Suppressor macrophage treated with lipopolysaccharide for 4 hours (primary cell): ENCODE results near the gene METTL16.
"Not testable (repeated sequence)": the region's sequence is repeated elsewhere in the genome, so short reads cannot be mapped to it uniquely, and the experiment has no call there.

Experiments used
- DNase-seq: peaks from one replicate; pipeline ENCODE4 v3.0.0-alpha.2; 2020

METTL16 gene

GRCh38 chr17:2449486-2449885 is 62.2 kb downstream of the METTL16 start:
- DNase-seq, result no peak

GRCh38 chr17:2447479-2447878 is 64.2 kb downstream of the METTL16 start:
- not testable (repeated sequence) for DNase-seq

DNA sequence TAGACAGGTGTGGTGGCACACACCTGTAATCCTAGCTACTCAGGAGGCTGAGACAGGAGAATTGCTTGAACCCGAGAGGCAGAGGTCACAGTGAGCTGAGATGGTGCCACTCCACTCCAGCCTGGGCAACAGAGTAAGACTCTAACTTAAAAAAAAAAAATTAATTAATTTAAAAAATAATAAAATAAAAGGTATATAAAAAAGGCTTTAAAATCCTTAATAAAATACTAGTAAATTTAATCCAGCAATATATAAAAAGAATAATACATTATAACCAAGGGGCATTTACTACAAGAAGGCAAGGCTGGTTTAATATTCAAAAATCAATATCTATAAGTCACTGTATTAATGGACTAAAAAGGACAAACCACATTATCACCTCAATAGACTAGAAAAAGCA is 66.0 kb downstream of the METTL16 start:
- DNase-seq, result no peak

DNA sequence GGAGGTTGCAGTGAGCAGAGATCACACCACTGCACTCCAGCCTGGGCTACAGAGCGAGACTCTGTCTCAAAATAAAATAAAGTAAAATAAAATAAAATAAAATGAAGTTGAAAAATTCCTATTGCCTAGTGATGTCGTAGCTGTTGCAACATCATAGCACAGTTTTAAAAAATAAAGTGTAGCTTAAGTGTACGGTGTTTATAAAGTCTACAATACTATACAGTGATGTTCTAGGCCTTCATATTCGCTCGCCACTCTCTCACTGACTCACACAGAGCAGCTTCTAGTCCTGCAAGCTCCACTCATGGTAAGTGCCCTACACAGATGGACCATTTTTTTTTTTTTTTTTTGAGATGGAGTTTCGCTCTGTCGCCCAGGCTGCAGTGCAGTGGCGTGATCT is 67.3 kb downstream of the METTL16 start:
- DNase-seq, result no peak

DNA sequence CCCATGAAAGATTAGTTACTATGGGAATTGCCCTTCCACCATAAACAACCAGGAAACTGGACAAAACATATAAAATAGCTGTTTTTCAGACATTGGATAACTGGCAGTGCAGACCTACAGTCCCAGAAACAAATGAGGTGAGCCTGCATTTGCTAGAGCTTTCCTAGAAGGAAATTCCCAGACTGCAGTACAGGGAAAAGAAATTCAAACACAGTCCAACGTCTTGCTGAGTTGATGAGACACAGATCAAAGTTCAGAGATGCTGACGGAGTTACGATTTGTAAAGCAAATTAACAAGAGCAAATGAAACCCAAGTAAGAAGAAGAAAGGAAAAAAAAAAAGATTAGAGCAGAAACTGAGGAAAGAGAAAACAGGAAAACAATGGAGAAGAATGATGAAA is 69.5 kb downstream of the METTL16 start:
- no peak for DNase-seq

DNA sequence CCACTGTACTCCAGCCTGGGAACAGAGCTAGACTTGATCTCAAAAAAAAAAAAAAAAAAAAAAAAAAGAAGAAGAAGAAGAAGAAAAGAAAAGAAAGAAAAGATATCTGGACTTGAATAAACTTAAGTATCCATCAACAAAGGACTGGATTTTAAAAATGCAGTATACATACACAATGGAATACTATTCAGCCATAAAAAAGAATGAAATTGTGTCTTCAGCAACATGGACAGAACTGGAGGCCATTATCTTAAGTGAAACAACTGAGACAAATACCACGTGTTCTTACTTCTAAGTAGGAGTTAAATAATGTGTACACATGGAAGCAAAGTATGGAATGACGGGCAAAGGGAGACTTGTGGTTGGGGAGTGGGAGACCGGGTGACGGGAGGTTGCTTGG is 70.8 kb downstream of the METTL16 start:
- no peak for DNase-seq

DNA sequence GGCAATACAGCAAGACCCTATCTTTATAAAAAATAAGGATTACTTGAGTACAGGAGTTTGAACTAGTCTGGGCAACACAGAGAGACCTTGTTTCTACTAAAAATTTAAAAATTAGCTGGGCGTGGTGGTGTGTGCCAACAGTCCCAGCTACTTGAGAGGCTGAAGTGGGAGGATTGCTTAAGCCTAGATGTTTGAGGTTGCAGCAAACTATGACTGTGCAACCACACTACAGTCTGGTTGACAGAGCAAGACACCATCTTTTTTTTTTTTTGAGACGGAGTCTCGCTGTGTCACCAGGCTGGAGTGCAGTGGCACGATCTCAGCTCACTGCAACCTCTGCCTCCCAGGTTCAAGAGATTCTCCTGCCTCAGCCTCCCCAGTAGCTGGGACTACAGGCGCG is 71.7 kb downstream of the METTL16 start:
- peak; percentile 93 for DNase-seq

GRCh38 chr17:2438823-2439222 is 72.9 kb downstream of the METTL16 start:
- peak; percentile 92 for DNase-seq

- no peak for DNase-seq
Observed at GRCh38 chr17:2436316-2436905, 75.3 kb downstream of the METTL16 start.

- no peak for DNase-seq
Observed at GRCh38 chr17:2435862-2436261, 75.8 kb downstream of the METTL16 start.

DNA sequence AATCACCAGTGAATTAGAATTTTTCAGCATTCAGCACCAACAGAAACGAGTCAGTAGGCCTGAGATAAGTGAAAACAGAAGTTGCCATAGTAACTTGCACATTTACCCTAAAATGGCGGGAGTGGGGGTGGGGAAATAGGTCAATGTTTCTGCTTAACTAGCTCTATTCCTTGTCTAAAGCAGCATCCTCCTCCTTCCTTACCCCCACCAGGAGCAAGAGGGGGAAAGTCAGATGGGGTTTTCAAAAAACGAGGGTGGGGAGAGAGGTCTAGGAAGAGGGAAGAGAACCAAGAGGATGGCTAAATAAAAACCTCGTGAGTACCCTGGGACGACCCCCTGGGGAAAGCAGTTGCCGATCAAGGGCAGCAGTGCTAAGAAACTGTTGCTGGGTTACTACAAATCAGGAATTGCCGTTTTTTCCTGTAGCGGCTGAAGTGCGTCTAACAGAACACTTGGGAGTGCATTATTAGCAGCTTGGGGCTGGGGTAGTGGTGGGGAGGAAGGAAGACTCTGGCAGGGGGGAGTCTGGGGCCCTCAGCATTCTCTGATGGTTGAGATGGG is 76.4 kb downstream of the METTL16 start:
- no peak for DNase-seq

GRCh38 chr17:2433696-2434095 is 78.0 kb downstream of the METTL16 start:
- peak; percentile 39 for DNase-seq

DNA sequence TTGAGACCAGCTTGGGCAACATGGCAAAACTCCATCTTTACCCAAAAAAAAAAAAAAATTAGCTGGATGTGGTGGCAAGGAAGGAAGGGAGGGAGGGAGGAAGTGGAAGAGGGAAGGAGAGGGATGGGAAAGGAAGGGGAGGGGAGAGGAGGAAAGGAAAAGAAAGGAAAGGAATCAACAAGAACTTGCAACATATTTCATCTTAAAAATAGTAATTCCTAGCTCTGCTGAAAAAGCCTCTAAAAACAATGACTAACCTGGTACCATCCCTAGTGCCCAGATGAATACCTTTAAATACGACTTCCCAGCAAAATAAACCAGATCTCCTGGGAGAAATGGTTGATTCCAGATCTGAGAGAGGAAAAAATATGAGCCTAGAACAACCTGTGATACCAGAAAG is 83.8 kb downstream of the METTL16 start:
- DNase-seq, result no peak

DNA sequence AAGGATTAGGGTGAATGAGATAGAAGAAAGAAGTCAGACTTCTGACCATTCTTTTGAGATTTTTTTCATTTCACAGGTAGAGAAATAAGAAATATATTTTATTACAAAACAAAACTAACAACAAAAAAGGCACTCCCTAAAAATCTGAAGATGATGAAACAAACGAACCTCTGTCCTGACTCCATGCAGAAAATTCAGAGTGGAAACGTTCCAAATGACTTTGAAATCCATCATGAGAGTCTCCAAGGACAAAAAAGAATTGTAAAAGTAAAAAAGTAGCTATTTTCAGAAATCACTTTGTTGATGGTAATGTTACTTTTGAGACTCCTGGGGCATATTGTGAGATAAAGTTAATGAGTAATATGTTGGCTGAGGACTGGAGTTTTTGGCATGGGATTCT is 84.5 kb downstream of the METTL16 start:
- no peak for DNase-seq

- no peak for DNase-seq
Observed at GRCh38 chr17:2423271-2423670, 88.4 kb downstream of the METTL16 start.

- DNase-seq, result no peak
Observed at GRCh38 chr17:2421315-2422147, 90.2 kb downstream of the METTL16 start.

DNA sequence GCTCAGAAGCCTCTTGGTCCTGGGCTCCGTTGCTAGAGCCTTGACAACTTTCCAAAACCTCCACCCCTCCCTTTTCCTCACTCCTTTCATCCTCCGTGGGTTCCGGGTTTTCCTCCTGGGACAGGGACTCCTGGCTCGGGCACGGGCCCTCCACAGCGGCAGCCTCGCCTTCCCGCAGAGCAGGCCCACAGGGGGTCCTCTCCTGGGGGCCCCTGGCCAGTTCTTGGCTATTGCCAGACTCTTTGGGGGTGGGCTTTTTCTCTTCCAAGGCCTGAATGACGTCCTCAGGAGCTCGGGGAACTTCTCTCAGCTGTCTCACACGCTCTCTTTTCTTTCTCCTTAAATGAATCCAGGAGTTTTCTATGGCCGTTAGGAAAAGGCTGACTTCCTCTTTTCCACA is 91.5 kb downstream of the METTL16 start:
- DNase-seq, result no peak

- no peak for DNase-seq
Observed at GRCh38 chr17:2419486-2419885, 92.2 kb downstream of the METTL16 start.

DNA sequence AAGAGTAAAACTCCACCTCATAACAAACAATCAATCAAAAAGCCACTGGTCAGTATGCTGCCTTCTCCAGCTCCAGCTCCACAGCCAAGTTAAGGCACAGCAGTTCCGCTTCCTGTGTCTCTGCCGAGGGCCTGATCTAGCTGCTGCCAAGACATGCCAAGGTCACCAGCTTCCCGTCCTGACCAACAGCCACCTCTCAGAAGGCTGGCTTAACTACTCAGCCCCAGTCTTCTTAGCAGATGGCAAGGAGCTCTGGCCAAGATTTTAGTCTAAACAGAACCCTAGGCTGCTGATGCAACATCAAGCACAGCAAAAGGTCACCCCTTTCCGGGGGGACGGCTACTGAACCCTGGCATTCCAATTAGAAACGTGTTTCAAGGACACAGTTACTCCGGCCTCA is 93.1 kb downstream of the METTL16 start:
- no peak for DNase-seq

DNA sequence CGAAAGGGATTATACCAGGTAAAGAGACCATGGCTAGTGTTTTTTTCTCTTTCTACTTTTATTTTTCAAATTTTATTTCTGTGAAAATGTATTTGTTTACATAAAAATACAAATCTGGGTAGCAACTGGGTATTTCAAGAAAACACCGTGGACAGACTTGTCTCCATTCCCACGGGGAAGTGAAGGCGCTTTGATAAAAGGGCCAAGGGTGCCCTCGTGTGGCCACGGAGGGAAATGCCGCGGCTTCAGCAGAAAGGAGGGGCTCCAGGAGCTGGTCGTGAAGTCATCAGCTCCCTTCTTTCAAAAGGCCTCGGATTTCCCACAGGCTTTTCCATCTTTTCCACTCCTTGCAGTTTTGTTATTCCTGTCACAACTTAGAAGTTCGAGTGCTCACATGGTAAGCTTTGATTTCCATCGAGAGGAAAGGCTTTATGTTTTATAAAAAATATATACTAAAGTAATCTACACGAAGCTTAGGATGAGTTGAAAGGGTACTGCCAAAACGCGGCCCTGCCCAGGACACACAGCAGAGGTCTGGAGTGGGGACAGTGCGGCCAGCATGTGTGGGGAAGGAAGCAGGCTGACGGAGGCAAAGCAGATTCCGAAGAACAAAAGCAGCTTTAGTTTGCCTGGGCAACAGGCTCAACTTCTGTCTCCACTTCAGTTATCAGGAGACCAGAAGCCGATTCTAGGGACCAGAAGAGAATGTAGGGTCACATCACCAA is 95.5 kb downstream of the METTL16 start:
- DNase-seq, result peak; percentile 93

DNA sequence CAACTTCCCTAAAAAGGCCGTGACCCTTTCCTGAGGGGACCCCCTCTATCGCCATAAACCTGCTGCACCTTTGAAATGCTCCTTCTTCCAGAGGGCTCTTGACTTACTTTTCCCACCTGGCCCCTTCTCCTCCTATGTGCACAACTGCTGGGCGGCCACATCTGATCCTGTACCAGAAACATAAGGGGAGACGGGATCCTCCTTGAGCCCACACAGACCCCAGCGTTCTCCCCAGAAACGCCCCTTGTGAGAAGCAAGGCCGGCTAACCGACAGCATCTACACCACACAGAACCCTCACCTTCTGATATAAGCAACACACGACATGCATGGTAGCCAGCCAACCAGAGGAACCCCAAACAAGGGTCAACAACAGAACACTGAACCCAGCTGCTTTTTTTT is 96.6 kb downstream of the METTL16 start:
- DNase-seq, result no peak

DNA sequence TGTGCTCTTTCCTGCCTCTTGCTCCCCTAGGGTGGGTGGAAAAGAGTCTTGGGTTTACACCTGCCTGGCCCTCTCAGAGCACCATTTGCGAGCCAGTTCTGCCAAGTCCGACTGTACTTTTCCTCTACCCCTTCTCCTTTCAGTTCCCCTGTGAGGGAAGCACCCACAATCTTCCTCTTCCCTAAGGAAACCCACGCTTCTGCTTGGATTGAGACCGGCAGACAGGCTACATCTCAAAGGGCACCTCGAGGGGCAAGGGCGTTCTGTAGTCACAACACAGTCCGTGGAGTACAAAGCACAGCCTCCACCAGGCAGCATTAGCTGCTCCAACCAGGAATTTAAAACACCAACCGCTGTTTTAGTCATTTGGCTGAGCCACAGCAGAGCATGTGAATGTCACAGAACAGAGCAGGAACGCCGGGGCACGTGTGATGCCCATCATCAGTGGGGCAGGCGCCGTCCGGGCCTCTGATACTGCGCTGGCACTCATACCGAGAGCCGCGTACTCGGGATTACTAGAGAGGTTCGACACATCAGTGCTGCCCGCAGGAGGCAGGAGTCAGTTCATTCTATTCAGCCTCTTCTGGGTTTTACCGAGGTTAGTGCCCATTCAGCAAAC is 97.1 kb downstream of the METTL16 start:
- DNase-seq, result no peak

DNA sequence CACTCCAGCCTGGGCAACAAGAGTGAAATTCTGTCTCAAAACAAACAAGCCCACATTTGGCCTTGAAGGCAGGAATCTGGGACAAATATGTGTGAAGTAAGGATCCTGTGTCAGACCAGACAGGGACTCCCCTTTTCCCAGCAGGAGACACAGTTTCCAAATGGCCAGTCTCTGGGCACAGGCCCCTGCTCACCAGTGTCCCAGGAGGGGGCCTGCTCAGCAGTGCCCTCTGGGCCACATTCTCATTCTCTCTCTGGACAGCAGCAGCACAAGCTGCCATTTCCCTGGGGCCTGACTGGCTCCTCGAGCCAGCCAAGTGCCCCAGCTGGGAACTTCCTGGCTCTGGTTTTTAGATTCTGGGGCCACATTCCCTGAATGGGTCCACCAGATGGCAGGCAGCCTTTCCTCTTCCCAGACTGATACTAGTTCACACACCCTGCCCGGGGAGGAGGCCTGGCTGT is 99.1 kb downstream of the METTL16 start:
- no peak for DNase-seq
